T-helper 1 cell treated with Interleukin-12 subunit alpha and Interleukin-12 subunit beta and Interleukin-4 antibody, amounts not matched to agents 30 μg/mL and 1 μg/mL, for 36 hours (primary cell): ENCODE measurements around the gene KDELR3.
"Not testable (repeated sequence)": the region's sequence is repeated elsewhere in the genome, so short reads cannot be mapped to it uniquely, and the experiment has no call there.

Experiments used
- H3K27ac Mint-ChIP-seq: one replicate; pipeline ENCODE4 v1.8.0; 2021; ENCODE audit warnings: mild to moderate bottlenecking, mixed read lengths
- H3K27me3 Mint-ChIP-seq: one replicate; pipeline ENCODE4 v1.8.0; 2021; ENCODE audit warnings: low read depth, mixed read lengths
- H3K36me3 Mint-ChIP-seq: one replicate; pipeline ENCODE4 v1.8.0; 2021; ENCODE audit warnings: low read depth, mixed read lengths
- H3K4me1 Mint-ChIP-seq: one replicate; pipeline ENCODE4 v1.8.0; 2021; ENCODE audit warnings: low read depth, mixed read lengths
- H3K4me3 Mint-ChIP-seq: one replicate; pipeline ENCODE4 v1.8.0; 2021; ENCODE audit warnings: mild to moderate bottlenecking, moderate library complexity, mixed read lengths
- H3K9me3 Mint-ChIP-seq: one replicate; pipeline ENCODE4 v1.8.0; 2021; ENCODE audit warnings: mixed read lengths

The KDELR3 gene

DNA sequence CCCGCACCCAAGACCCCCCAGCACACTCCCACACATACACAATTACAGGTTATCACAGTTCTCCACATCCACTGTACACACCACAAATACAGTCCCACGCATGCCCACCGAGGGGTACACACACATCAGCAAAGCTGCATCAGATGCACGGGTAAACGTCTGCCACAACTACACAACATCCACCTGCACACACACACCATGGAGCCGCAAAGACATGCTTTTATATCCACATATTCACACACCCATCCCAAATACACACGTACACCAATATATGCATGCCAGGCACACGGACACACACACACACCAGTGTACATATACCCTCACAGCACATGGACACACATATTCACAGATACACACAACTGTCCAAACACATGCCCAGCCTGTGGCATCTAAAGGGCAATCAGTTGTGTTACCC is 7.5 kb upstream of the KDELR3 start:
- H3K4me3 Mint-ChIP-seq, result no peak overlapping the region
- no peaks in the 10 kb centered on the region for H3K36me3 Mint-ChIP-seq
- H3K27ac Mint-ChIP-seq, result no peak overlapping the region
- peaks cover 86% of the 10 kb centered on the region for H3K27me3 Mint-ChIP-seq
- peaks cover 3% of the 10 kb centered on the region for H3K4me1 Mint-ChIP-seq
- no peaks in the 10 kb centered on the region for H3K9me3 Mint-ChIP-seq

DNA sequence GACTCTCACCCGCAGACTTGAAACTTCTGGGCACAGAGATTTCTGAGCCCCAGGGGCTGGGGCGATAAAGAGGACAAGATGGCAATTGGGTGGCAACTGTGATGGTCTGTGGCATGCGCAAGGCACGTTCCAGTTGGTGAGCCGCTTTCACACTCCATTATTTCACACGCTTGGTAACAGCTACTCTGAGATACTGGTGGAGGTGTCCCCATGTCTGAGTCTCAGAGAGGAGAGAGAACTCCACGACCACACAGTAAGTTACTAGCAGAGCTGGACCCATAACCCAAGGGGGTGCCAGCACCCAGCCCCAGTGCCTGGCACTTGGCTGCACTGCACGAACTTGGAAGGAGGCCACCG is 6.9 kb upstream of the KDELR3 start:
- no peak overlapping the region for H3K4me3 Mint-ChIP-seq
- H3K27me3 Mint-ChIP-seq, result peaks cover 90% of the 10 kb centered on the region
- H3K27ac Mint-ChIP-seq, result no peak overlapping the region
- no peaks in the 10 kb centered on the region for H3K9me3 Mint-ChIP-seq
- H3K36me3 Mint-ChIP-seq, result no peaks in the 10 kb centered on the region
- peaks cover 3% of the 10 kb centered on the region for H3K4me1 Mint-ChIP-seq

DNA sequence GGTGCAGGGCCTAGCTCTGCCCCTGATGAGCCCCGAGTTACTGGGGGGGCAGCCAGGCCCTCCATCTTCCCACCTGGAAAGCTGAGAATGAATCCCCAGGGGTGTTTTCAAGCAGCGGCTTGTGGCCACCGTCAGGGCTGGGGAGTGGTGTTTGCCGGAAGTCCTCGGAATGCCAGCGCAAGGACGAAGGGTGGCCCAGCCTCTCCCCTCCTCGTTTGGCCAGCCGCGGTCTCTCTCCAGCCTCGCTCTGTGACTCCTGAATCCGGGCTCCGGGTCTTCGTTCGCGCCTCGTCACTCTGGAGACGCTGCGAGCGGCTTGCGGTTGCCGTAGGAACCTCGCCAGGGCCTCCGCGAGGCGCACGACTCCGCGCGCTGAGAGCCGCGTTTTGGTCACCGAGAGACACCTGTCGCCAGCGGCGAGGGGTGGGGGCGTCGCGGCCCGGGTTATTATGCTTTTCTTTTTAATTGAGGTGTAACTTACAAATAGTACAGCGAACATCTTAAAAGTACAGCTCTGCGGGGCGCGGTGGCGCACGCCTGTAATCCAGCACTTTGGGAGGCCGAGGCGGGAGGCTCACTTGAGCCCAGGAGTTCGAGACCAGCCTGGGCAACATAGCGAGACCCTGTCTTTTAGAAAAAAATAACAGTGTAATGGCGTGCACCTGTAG is 6.3 kb upstream of the KDELR3 start:
- Mint-ChIP-seq H3K9me3 (no peaks in the 10 kb centered on the region), H3K27me3 (peaks cover 90% of the 10 kb centered on the region), H3K4me3 (no peak overlapping the region), H3K4me1 (peaks cover 1% of the 10 kb centered on the region), H3K36me3 (no peaks in the 10 kb centered on the region), H3K27ac (no peak overlapping the region)

DNA sequence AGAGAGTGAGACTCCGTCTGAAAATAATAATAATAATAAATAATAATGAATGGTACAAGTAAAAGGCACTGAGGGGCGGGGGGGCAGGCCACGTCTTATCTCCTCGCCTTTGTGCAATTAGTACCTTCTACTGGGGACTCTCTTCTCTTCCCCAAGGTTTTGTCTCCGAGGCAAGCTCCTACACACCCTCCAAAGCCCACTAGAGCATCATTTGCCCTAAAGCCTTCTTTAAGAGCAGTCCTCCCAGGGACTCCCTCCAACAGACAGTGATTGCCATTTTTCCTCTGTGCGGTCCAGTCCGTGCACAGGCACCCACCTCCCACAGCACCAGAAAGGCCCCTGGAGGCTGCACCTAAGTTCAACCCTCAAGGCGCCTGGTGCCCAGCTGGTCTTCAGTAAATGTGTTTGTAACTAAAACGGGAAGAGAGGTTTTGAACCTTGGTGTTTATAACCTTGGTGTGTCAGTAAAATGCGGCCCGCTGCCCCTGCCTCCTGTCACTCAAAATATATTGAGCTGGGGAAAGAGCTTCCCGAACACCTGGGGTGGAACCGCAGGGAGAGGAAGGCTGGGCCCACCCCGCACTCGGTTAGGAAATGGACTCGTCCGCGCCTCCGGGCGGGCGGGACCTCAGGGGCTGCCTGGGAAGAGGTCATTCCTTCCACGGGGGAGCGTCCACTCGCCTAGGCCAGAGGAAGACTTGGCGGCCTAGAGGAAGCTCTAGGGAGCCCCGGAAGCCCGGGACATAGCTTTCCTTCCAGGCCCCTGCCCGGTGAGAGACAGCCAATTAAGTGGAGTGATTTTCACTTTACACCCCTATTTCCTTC is 4.7 kb upstream of the KDELR3 start:
- Mint-ChIP-seq H3K4me3 (no peak overlapping the region), H3K9me3 (no peaks in the 10 kb centered on the region), H3K27ac (no peak overlapping the region), H3K4me1 (peaks cover 8% of the 10 kb centered on the region), H3K36me3 (no peaks in the 10 kb centered on the region), H3K27me3 (peaks cover 84% of the 10 kb centered on the region)

DNA sequence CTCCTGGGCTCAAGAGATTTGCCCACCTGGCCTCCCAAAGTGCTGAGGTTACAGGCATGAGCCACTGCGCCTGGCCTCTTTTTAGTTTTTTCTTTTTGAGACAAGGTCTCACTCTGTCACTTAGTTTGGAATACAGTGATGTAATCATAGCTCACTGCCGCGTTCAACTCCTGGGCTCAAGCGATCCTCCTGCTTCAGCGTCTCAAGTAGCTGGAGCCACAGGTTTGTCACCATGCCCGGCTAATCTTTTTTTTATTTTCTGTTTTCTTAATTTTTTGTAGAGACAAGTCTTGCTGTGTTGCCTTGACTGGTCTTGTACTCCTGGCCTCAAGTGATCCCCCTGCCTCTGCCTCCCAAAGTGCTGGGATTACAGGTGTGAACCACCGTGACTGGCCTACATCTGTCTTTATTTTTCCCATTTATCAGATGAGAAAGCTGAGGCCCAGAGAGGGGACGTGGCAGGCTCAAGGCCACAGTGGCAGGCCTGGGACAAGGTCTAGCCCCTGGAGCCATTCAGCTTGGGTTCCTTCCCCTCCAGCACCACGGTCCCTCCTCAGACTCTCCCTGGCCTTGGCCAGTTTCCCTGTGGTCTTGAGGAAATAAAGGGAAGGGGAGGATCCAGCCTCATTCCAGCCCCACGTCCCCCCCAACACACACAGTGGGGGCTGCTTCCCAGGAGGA is 2.8 kb upstream of the KDELR3 start:
- H3K27me3 Mint-ChIP-seq, result peaks cover 69% of the 10 kb centered on the region
- no peak overlapping the region for H3K27ac Mint-ChIP-seq
- no peaks in the 10 kb centered on the region for H3K9me3 Mint-ChIP-seq
- H3K4me1 Mint-ChIP-seq, result peaks cover 8% of the 10 kb centered on the region
- H3K4me3 Mint-ChIP-seq, result no peak overlapping the region
- no peaks in the 10 kb centered on the region for H3K36me3 Mint-ChIP-seq

DNA sequence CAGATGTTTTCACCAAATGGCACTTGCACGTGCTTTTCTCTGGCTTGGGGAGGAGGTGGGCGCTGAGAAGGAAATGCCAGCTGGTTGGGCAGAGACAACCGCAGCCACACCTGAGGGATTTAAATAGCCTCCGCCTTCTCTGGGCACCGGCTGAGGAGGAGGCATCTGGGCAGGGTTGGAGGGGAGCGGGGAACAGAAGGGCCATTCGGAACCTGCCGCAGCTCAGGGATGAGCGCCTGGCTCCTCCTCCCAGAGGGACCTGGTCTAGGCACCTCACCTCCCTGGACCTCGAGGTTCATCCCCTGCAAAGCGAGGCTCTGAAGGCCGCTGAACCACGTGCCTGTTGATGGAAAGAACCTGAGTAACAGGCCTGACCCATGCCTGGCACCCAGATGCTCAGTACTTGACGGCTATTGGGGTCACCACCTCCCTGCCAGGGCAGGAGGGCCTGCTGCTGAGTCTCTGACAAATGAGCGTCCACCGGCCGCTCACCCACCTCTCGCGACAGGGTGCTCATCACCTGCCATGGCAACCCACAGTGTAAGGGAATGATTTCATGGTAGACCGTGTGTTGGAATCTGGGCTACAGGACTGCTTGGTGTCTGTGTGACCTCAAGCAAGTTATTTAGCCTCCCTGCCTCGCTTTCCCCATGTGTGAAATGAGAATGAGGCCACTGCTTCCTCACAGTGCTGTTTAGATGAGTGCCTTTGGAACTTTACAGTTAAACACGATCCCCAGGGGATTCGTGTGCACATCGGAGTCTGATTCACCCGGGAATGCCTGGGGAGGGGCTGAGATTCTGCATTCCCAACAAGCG is 2.0 kb upstream of the KDELR3 start:
- Mint-ChIP-seq H3K9me3 (no peaks in the 10 kb centered on the region), H3K27ac (no peak overlapping the region), H3K27me3 (peaks cover 62% of the 10 kb centered on the region), H3K4me3 (no peak overlapping the region), H3K36me3 (no peaks in the 10 kb centered on the region), H3K4me1 (peaks cover 8% of the 10 kb centered on the region)

DNA sequence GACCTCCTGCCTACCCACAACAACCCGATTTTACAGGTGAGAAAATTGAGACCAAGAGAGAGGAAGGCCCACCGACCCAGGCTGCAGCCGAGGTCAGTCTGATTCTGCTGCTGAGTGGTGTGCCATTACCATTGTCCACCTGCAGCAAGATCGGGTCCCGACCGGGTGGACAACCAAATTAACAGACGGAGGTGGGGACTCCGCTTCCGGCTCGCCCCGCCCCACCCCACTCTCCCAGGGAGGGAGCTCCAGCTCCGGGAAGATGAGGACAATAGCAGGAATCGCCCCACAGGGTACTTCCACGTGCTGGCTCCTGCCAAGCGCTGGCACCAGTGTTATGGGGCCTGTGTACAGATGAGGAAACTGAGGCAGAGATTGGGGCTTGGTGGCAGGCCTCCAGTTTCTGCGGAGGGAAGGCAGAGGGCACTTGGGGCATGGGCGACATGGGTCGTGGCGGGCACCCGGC is 425 bp upstream of the KDELR3 start:
- Mint-ChIP-seq H3K27ac (no peak overlapping the region), H3K4me3 (peak overlapping the region; percentile 72), H3K9me3 (no peaks in the 10 kb centered on the region), H3K36me3 (no peaks in the 10 kb centered on the region), H3K4me1 (peaks cover 8% of the 10 kb centered on the region), H3K27me3 (peaks cover 46% of the 10 kb centered on the region)

DNA sequence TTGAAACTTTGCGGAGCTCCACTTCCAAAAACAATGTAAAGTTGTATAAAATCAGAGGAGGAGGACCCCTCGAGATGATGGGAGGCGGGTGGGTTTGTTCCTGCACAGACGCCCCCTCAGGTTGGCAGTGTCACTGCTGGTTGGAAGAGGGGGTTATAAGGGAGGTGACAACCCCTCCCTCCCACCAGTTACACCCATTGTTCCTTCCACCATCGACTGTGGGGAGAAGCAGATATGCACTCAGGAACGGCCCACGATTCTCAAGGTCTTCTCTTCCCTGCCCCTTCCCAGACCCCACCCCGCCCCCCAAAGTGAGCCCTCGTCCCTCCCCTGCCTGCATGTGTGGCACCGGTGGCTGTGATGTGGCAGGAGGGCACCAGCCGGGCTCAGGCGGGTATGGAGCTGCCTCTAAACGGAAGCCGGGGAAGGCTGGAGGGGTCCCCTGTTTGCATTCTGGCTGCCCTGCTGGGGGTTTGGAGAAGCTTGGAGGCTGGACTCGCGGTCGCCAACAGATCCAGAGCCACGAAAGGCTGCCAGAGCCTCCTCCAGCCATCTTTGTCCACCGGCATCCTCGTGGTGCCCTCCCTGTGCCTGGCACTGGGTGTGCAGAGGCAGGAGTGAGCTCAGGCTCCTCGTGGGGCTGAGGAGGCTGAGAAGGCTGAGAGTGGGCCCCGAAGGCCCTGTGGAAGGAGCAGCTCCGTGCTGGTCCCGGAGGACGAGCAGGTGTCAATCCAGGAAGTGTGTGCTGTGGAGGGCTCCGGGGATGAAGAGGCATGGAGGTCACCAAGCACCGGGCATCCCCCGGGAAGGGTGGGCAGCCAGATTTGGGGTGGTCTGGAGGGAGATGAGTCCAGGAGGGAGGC is 778 bp downstream of the KDELR3 start:
- peaks cover 36% of the 10 kb centered on the region for H3K27me3 Mint-ChIP-seq
- H3K4me3 Mint-ChIP-seq, result no peak overlapping the region
- peaks cover 8% of the 10 kb centered on the region for H3K4me1 Mint-ChIP-seq
- H3K9me3 Mint-ChIP-seq, result no peaks in the 10 kb centered on the region
- no peaks in the 10 kb centered on the region for H3K36me3 Mint-ChIP-seq
- H3K27ac Mint-ChIP-seq, result no peak overlapping the region

DNA sequence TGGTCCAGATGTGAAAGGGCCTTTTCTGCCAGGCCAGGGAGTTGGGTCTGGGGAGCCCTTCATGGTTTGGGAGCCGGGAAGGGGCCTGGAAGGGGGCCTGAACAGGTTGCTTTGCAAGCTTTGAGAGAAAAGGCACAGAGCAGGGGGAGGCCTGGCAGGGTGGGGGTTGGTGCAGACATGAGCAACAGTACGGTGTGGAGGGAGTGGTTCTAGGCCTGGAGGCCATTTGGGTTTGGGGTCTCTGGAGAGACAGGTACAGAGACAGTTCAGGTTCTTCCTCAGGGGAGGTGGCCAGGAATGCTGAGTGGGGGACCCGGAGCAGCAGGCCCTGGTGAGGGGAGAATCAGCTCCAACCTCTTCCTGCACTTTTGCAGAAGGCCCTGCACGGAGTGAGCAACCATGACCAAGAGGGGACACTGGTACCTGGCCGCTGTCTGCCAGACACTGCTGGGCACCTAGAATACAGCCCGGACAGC is 1.4 kb downstream of the KDELR3 start:
- H3K4me1 Mint-ChIP-seq, result peaks cover 8% of the 10 kb centered on the region
- H3K27ac Mint-ChIP-seq, result no peak overlapping the region
- H3K27me3 Mint-ChIP-seq, result peaks cover 29% of the 10 kb centered on the region
- H3K4me3 Mint-ChIP-seq, result no peak overlapping the region
- H3K9me3 Mint-ChIP-seq, result no peaks in the 10 kb centered on the region
- H3K36me3 Mint-ChIP-seq, result no peaks in the 10 kb centered on the region

DNA sequence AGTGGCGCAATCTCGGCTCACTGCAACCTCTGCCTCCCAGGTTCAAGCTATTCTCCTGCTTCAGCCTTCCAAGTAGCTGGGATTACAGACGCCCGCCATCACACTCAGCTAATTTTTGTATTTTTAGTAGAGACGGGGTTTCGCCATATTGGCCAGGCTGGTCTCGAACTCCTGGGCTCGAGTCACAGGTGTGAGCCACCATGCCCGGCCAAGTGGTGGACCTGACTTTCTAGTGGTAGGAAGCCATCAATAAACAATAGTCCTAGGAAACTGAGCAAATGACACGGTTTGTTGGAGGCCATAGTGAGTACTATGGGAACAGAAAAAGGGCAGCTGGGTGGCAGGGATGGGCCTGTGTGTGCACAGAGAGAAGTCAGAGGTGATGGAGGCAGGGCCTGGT is 2.3 kb downstream of the KDELR3 start:
- H3K27ac Mint-ChIP-seq, H3K9me3 Mint-ChIP-seq, H3K4me3 Mint-ChIP-seq, H3K36me3 Mint-ChIP-seq, H3K4me1 Mint-ChIP-seq: not testable (repeated sequence)
- peaks cover 21% of the 10 kb centered on the region for H3K27me3 Mint-ChIP-seq

DNA sequence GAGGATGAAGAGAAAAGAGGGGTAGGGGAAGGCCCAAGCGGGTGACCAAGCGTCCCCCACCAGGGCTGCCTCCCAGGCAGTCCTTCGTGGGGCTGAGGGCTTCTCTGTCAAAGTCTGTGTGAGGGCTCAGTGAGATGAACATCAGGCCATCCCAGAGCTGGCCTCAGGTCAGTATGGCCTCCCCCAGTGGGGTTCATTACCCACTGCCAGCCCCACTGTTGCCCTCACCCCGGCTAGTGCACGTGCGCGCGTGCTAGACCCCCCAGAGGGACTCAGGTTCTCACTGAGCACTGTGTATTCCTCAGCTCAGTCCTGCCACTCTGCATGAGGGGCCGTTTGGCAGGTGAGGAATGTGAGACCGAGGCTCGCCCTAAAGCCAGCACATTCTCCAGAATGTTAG is 3.3 kb downstream of the KDELR3 start:
- peaks cover 13% of the 10 kb centered on the region for H3K27me3 Mint-ChIP-seq
- H3K9me3 Mint-ChIP-seq, result no peaks in the 10 kb centered on the region
- no peak overlapping the region for H3K27ac Mint-ChIP-seq
- peaks cover 8% of the 10 kb centered on the region for H3K4me1 Mint-ChIP-seq
- H3K4me3 Mint-ChIP-seq, result no peak overlapping the region
- H3K36me3 Mint-ChIP-seq, result no peaks in the 10 kb centered on the region

DNA sequence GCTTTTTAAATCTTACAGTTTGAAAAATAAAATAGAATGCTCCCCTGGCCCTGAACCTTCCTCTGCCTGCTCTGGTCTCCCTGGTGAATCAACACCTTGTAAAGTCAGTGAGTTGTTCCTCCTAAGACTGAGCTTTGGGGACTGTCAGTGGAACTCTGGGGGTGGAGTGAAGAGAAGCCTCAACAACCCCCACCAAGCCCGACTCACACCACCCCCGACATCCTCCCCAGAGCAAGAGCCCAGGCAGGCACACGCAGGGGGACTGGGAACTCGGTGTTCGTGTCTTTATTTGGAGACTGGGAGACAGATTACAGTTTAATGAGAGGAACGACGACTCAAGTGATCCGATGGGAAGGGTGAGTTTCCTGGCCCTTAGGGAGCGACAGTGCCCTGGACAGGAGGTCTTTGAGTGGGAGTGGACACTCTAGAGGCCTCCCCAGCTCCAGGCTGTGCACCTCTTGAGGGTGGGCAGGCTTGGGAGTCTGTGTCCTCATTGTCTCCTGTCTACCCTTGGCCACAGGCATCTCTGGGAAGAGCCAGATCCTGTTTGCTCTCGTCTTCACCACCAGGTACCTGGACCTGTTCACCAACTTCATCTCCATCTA is 6.2 kb downstream of the KDELR3 start:
- Mint-ChIP-seq H3K4me3 (no peak overlapping the region), H3K4me1 (no peaks in the 10 kb centered on the region), H3K9me3 (no peaks in the 10 kb centered on the region), H3K27me3 (no peaks in the 10 kb centered on the region), H3K27ac (no peak overlapping the region), H3K36me3 (no peaks in the 10 kb centered on the region)

DNA sequence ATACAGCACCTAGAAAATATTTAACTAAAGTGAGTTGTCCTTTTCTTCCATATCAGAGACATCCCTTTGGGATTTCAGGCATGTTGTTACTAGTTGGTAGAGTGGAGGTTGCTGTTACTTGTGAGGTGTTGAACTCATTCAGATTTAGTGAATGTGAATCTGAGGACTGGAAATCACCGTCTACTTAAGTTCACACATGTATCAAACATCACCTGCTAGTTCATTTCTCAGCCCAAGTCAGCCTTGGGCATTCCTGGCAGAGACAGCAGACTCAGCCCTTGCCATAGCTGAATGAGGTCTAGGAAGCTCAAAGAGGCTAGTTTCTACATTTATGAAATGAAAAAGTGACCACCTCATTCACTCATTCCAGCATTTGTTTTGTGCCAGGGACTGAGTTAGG is 9.7 kb downstream of the KDELR3 start:
- H3K4me1 Mint-ChIP-seq, result no peaks in the 10 kb centered on the region
- H3K9me3 Mint-ChIP-seq, result no peaks in the 10 kb centered on the region
- no peak overlapping the region for H3K27ac Mint-ChIP-seq
- no peak overlapping the region for H3K4me3 Mint-ChIP-seq
- H3K27me3 Mint-ChIP-seq, result no peaks in the 10 kb centered on the region
- peaks cover 14% of the 10 kb centered on the region for H3K36me3 Mint-ChIP-seq
